K562 (cell line): ENCODE data around the gene RASAL3.

Source experiments
- DACH1 ChIP-seq: fragments of 450-650 bp; IDR thresholded peaks from 2 replicates; pipeline ENCODE4 v1.6.1; 2018; ENCODE audit not compliant: partially characterized antibody
- EZH2 ChIP-seq: IDR thresholded peaks from 2 replicates; pipeline ENCODE4 v1.6.1; 2012; ENCODE audit warnings: low read depth, mild to moderate bottlenecking, inconsistent platforms, low read length, borderline replicate concordance
- TAF1 ChIP-seq: IDR thresholded peaks from 2 replicates; pipeline ENCODE4 v1.6.1; 2011; ENCODE audit warnings: mild to moderate bottlenecking, low read length, moderate library complexity; ENCODE audit not compliant: insufficient read depth, control insufficient read depth, severe bottlenecking; ENCODE audit errors: extremely low read depth
- TF ChIP-seq, protein P1 (sequence below), 2 experiments: fragments of 450-650 bp; IDR thresholded peaks; 2 replicates each; pipeline ENCODE4 v1.6.1; 2016

DNA sequence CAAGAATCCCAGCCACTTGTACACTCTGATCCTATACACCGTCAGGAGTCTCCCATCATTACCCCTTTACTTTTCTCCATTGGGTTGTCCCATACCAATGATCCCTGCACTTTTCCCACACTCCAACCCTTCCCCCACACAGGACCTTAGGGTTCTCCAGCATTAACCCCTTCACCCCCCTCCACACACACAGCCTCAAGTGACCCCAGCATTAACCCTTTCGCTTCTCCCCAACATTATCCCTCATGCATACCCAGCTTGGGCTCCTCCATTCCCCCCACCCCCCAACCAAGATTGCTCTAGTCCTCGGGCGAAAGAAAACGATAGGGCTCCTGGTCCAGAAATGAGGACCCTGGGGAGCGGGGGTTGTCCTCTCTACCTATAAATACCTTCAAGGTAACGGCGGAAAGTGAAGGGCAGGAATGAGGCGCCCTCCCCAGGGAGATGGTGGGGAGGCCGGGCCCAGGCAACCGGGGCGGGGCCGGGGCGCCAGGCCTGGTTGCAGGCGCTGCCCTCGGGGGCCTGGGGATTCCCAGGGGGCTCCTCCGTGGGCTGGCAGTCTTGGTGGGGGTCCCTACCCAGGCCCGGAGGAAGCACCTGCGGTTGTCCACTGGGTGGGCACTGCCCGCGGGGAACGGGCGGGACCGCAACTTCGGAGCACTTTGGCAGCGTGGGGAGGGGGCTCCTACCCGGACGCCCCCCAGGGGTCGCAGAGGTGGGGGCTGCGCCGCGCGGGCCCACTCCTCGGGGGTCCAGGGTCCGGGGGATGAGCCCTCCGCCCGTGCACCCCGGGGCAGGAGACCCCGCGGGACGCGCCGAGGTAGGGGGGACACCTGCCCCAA lies 15.3 kb downstream of the RASAL3 start:
- no peak for TF ChIP-seq TAF1
- TF ChIP-seq, protein P1, sequence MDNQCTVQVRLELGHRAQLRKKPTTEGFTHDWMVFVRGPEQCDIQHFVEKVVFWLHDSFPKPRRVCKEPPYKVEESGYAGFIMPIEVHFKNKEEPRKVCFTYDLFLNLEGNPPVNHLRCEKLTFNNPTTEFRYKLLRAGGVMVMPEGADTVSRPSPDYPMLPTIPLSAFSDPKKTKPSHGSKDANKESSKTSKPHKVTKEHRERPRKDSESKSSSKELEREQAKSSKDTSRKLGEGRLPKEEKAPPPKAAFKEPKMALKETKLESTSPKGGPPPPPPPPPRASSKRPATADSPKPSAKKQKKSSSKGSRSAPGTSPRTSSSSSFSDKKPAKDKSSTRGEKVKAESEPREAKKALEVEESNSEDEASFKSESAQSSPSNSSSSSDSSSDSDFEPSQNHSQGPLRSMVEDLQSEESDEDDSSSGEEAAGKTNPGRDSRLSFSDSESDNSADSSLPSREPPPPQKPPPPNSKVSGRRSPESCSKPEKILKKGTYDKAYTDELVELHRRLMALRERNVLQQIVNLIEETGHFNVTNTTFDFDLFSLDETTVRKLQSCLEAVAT (IDR thresholded peaks at IDR 0.05) = peak in 1 of 2 experiments; percentile 33; a peak in 1 of 4 replicates
- no peak for TF ChIP-seq DACH1
- no peak for TF ChIP-seq EZH2
